Measurements from ENCODE around the gene PDE2A.

DNA sequence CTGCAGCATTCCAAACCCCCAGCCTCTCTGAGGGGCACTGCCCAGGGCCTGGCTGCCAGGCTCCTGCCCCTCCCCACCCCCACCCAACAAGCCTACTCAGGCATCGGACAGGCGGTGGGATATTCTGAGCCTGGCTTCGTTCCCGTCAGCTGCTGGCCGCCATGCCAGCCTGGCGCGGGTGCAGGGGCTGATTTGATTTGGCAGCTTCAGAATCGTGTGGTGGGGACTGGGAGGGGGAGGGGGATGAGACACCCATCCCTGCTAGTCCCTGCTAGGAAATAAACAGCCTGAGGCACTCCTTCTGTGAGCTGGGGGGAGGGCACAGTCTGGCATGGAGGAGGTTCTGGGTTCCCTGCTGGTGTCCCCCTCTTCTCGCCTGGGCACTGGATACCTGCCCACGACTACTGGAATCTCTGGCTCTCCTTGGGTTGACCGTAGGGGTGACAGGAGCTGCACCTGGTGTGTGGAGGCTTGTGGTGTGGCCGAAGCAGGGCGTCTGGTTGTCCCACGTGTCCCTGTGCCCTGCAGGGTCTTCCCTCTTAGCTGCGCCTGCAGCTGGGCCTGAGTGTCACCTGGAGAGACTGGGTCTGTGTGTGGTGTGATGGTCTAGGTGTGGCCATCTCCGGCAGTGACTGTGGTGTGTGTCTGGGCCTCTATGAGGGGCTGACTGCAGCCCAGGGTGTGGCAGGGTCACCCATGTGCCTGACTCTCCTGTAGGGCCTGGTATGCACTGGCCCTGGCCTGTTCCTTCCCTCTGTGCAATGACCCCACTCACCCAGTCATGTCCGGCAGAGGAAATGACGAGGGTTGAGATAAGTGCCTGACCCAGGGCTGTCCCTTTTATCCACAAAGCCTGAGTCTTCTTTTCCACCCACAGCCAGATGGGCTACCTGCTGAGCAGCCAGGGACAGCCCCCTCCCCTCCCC lies 42.2 kb downstream of the PDE2A start:
- TF ChIP-seq, protein P1, sequence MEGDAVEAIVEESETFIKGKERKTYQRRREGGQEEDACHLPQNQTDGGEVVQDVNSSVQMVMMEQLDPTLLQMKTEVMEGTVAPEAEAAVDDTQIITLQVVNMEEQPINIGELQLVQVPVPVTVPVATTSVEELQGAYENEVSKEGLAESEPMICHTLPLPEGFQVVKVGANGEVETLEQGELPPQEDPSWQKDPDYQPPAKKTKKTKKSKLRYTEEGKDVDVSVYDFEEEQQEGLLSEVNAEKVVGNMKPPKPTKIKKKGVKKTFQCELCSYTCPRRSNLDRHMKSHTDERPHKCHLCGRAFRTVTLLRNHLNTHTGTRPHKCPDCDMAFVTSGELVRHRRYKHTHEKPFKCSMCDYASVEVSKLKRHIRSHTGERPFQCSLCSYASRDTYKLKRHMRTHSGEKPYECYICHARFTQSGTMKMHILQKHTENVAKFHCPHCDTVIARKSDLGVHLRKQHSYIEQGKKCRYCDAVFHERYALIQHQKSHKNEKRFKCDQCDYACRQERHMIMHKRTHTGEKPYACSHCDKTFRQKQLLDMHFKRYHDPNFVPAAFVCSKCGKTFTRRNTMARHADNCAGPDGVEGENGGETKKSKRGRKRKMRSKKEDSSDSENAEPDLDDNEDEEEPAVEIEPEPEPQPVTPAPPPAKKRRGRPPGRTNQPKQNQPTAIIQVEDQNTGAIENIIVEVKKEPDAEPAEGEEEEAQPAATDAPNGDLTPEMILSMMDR (IDR thresholded peaks at IDR 0.05; ENCODE audit: poor library complexity), result no peak
- TF ChIP-seq EZH2 (IDR thresholded peaks at IDR 0.05; ENCODE audit: borderline replicate concordance), result no peak
- TF ChIP-seq EZH2phosphoT487 (IDR thresholded peaks at IDR 0.05; ENCODE audit: low read depth, severe bottlenecking, unreplicated experiment), result no peak
